Measurements from ENCODE around the gene SCD5.

SCD5 gene

GRCh38 chr4:82777857-82778525 lies 20.6 kb downstream of the SCD5 start:
- Histone ChIP-seq H3K36me3 (no peaks in the 10 kb centered on the region), H3K27ac (no peak overlapping the region), H3K4me3 (ENCODE audit: low read depth, low read length) (no peak overlapping the region), H3K9me3 (ENCODE audit: severe bottlenecking) (no peaks in the 10 kb centered on the region), H3K27me3 (ENCODE audit: insufficient read depth, low read depth, severe bottlenecking) (no peaks in the 10 kb centered on the region)
- TF ChIP-seq, protein P1, sequence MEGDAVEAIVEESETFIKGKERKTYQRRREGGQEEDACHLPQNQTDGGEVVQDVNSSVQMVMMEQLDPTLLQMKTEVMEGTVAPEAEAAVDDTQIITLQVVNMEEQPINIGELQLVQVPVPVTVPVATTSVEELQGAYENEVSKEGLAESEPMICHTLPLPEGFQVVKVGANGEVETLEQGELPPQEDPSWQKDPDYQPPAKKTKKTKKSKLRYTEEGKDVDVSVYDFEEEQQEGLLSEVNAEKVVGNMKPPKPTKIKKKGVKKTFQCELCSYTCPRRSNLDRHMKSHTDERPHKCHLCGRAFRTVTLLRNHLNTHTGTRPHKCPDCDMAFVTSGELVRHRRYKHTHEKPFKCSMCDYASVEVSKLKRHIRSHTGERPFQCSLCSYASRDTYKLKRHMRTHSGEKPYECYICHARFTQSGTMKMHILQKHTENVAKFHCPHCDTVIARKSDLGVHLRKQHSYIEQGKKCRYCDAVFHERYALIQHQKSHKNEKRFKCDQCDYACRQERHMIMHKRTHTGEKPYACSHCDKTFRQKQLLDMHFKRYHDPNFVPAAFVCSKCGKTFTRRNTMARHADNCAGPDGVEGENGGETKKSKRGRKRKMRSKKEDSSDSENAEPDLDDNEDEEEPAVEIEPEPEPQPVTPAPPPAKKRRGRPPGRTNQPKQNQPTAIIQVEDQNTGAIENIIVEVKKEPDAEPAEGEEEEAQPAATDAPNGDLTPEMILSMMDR (IDR thresholded peaks at IDR 0.05; ENCODE audit: low read depth, low read length) = no peak
- no peak for DNase-seq

DNA sequence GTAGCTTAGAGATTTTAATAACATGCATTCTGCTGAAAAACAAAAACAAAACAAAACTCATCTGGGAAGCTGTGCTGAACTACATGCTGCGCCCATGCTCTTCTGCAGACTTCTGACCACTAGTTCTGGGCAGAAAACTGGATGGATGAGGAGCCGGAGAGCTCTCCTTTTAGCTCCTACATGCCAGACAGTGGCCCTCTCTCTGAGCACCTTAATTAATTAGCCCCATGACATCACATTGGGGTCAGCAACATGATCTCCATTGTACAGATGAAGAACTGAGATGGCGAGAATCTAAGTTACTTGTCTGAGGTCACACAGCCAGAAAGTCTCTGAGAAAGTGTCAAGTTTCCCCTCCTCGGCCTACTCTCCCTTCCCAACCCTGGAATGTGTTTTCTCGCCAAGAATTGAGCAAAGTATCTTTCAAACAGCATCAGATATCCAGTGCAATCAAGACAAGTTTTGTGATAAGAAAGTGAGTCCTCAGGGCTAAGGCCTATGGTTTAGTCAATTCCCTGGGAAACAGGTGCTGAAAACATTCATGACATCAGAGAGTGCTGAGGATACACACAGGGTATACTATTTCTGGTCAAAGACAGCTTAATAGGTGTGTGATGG lies 21.6 kb downstream of the SCD5 start:
- Histone ChIP-seq H3K9me3 (ENCODE audit: severe bottlenecking) (no peaks in the 10 kb centered on the region), H3K36me3 (no peaks in the 10 kb centered on the region), H3K4me3 (ENCODE audit: low read depth, low read length) (no peak overlapping the region), H3K27ac (no peak overlapping the region), H3K27me3 (ENCODE audit: insufficient read depth, low read depth, severe bottlenecking) (no peaks in the 10 kb centered on the region)
- TF ChIP-seq, protein P1 (IDR thresholded peaks at IDR 0.05; ENCODE audit: low read depth, low read length) = no peak
- DNase-seq = no peak

DNA sequence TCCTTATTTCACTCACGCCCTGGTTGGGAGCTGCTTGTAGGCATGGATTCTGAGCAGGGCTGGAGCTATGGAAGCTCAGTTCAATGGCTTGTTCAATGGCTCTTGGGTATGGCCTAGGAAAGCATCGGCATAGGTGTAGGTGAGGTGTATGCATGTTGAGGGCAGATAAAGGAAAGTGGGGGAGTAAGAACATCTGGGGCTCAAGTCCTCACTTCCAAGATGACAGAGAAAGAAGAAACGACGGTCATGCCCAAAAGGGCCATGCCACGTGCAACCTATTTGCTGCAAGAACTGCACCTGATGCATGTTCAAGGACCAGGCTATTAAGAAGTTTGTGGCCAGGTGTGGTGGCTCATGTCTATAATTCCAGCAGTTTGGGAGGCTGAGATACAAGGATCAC lies 23.4 kb downstream of the SCD5 start:
- no peak for DNase-seq
- H3K4me3 ChIP-seq (ENCODE audit: low read depth, low read length) = no peak overlapping the region
- H3K27me3 ChIP-seq (ENCODE audit: insufficient read depth, low read depth, severe bottlenecking) = no peaks in the 10 kb centered on the region

DNA sequence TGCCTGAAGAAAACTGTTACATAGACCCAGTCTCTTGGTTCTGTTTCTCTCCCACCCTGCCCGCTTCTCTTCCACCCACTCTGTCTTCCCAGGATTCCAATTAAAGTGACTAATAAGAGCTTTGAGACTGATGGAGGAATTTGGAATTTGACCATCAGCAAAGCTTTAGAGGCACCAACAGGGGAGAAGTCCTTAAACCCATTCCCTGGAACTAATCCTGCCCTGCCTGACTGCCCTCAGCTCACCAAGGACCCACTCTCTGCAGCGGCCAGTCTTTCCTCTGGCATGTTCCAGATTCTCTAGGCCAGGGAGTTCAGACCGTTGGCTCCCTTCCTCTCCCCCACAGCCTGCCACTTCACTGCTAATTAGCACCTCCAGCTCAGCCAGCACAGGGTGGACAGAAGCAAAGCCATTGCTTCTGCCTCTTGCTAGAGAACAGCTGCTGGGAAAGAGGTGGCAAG lies 23.9 kb downstream of the SCD5 start:
- no peaks in the 10 kb centered on the region for H3K27me3 ChIP-seq (ENCODE audit: insufficient read depth, low read depth, severe bottlenecking)
- H3K36me3 ChIP-seq = no peaks in the 10 kb centered on the region
- DNase-seq = no peak
- H3K4me3 ChIP-seq (ENCODE audit: low read depth, low read length) = no peak overlapping the region
- TF ChIP-seq, protein P1 (IDR thresholded peaks at IDR 0.05; ENCODE audit: low read depth, low read length) = no peak
- no peak overlapping the region for H3K27ac ChIP-seq
- H3K9me3 ChIP-seq (ENCODE audit: severe bottlenecking) = no peaks in the 10 kb centered on the region

More for the DNA sequence above, 23.4 kb downstream of the SCD5 start:
- H3K9me3 ChIP-seq (ENCODE audit: severe bottlenecking) = no peaks in the 10 kb centered on the region
- no peak overlapping the region for H3K27ac ChIP-seq
- no peaks in the 10 kb centered on the region for H3K36me3 ChIP-seq
- TF ChIP-seq, protein P1 (IDR thresholded peaks at IDR 0.05; ENCODE audit: low read depth, low read length) = no peak

DNA sequence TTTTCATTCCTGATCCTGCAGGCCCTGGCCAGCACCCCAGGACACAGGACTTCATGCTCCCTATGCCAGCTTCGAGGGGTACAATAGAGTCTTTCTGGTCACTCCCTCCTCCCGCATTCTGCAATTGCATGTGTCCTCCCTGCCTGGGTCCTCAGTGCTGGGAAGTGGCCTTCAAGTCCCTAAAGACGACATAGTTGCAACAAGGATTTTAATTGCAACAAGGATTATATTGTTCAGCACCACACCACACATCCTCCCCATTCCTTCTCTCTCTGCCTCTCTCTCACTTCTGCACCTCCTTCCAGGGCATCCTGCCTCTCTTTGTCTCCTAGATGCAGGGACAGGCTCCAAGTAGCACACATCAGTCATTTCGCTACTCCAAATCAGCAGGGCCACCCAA lies 25.5 kb downstream of the SCD5 start:
- Histone ChIP-seq H3K4me3 (ENCODE audit: low read depth, low read length) (no peak overlapping the region), H3K27me3 (ENCODE audit: insufficient read depth, low read depth, severe bottlenecking) (no peaks in the 10 kb centered on the region), H3K36me3 (no peaks in the 10 kb centered on the region), H3K27ac (no peak overlapping the region), H3K9me3 (ENCODE audit: severe bottlenecking) (no peaks in the 10 kb centered on the region)
- TF ChIP-seq, protein P1 (IDR thresholded peaks at IDR 0.05; ENCODE audit: low read depth, low read length) = no peak
- DNase-seq = no peak
